Measurements from ENCODE around the gene HCN1.

DNA sequence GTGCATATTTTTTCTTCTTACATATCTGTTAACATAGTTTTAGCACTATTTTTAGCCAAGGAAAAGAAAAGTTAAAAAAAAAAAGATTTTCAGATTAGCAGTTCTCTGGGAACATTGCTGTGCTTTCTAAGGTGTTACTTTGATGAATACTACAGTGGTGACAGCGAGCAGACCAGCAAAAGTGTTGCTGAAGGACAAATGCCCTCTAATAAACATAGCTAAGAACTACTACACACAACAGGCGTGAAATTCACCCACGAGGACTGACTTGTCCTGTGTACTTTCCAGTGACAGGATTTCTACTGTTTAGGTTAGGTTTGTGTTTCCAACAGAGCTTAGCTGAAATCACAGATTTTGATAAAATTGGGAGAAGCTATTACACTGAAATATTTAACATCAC lies 153.8 kb downstream of the HCN1 start:
- TF ChIP-seq, protein P1, sequence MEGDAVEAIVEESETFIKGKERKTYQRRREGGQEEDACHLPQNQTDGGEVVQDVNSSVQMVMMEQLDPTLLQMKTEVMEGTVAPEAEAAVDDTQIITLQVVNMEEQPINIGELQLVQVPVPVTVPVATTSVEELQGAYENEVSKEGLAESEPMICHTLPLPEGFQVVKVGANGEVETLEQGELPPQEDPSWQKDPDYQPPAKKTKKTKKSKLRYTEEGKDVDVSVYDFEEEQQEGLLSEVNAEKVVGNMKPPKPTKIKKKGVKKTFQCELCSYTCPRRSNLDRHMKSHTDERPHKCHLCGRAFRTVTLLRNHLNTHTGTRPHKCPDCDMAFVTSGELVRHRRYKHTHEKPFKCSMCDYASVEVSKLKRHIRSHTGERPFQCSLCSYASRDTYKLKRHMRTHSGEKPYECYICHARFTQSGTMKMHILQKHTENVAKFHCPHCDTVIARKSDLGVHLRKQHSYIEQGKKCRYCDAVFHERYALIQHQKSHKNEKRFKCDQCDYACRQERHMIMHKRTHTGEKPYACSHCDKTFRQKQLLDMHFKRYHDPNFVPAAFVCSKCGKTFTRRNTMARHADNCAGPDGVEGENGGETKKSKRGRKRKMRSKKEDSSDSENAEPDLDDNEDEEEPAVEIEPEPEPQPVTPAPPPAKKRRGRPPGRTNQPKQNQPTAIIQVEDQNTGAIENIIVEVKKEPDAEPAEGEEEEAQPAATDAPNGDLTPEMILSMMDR (CRISPR knock-in tag; IDR thresholded peaks at IDR 0.05) = no peak
- TF ChIP-seq, protein P2, sequence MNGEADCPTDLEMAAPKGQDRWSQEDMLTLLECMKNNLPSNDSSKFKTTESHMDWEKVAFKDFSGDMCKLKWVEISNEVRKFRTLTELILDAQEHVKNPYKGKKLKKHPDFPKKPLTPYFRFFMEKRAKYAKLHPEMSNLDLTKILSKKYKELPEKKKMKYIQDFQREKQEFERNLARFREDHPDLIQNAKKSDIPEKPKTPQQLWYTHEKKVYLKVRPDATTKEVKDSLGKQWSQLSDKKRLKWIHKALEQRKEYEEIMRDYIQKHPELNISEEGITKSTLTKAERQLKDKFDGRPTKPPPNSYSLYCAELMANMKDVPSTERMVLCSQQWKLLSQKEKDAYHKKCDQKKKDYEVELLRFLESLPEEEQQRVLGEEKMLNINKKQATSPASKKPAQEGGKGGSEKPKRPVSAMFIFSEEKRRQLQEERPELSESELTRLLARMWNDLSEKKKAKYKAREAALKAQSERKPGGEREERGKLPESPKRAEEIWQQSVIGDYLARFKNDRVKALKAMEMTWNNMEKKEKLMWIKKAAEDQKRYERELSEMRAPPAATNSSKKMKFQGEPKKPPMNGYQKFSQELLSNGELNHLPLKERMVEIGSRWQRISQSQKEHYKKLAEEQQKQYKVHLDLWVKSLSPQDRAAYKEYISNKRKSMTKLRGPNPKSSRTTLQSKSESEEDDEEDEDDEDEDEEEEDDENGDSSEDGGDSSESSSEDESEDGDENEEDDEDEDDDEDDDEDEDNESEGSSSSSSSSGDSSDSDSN (CRISPR knock-in tag; IDR thresholded peaks at IDR 0.05) = no peak
- TF ChIP-seq SMARCE1 (IDR thresholded peaks at IDR 0.05; ENCODE audit: borderline replicate concordance) (no peak), EZH2 (conservative IDR thresholded peaks at IDR 0.05; ENCODE audit: low read depth, low read length) (no peak), NR3C1 (CRISPR knock-in tag; IDR thresholded peaks at IDR 0.05) (no peak), RFX1 (IDR thresholded peaks at IDR 0.05) (no peak), SIN3A (IDR thresholded peaks at IDR 0.05; ENCODE audit: borderline replicate concordance, low read depth, low read length) (no peak), ZFP36 (IDR thresholded peaks at IDR 0.05; ENCODE audit: borderline replicate concordance, low read depth, low read length, partially characterized antibody) (no peak), ZNF782 (CRISPR knock-in tag; IDR thresholded peaks at IDR 0.05; ENCODE audit: borderline replicate concordance) (no peak), ZNF460 (CRISPR knock-in tag; IDR thresholded peaks at IDR 0.05; ENCODE audit: borderline replicate concordance) (no peak), HCFC1 (IDR thresholded peaks at IDR 0.05; ENCODE audit: low read depth, low read length) (no peak), CEBPB (IDR thresholded peaks at IDR 0.05; ENCODE audit: borderline replicate concordance, low read depth, low read length) (no peak)

All from HepG2 (cell line).